Motor neuron (in vitro differentiated cells): ENCODE data around the gene BRD7. TPM values are rescaled to one million over a fixed set of nuclear protein-coding genes. Genes with fewer than 3 reads are reported as not detected.

Experiments used
- total RNA-seq, 8 experiments: library from RNA; unstranded; fragments of 300-600 nt; gene quantifications; 2 replicates each; pipeline versions ENCODE4 v1.2.3 to v1.2.4, GENCODE V29; 2022

The BRD7 gene
- total RNA-seq, 8 experiments from 2014 or later, result 32.5 to 85.4 (median 55.8) TPM

Other genes starting within 250 kb of the BRD7 start
- gene TENT4B, start 215.7 kb downstream of the BRD7 start, total RNA-seq, result 10 to 100 TPM in 5 of 8 experiments, 1 to 10 TPM in 3; 8.4 to 19.8 (median 10.1) TPM
- gene ADCY7, start 102.4 kb downstream of the BRD7 start, total RNA-seq, result 10 to 100 TPM in 2 of 8 experiments, 1 to 10 TPM in 6; 4.1 to 17.9 (median 7.5) TPM
- 10 to 100 TPM in 1 of 8 experiments, 1 to 10 TPM in 4, under 1 TPM in 3; 0.13 to 20.0 (median 1.2) TPM for gene NKD1, start 179.4 kb upstream of the BRD7 start, total RNA-seq